NCI-H2196 (cell line): ENCODE data around the gene SRGAP2C.
"Not testable (repeated sequence)": the region's sequence is repeated elsewhere in the genome, so short reads cannot be mapped to it uniquely, and the experiment has no call there.

ENCODE experiments used
- DNase-seq: peaks from one replicate; lab custom pipeline; 2025; ENCODE audit not compliant: unreplicated experiment; lab: John Stamatoyannopoulos, UW

The SRGAP2C gene

GRCh38 chr1:121226295-121226904, 41.6 kb downstream of the SRGAP2C start:
- DNase-seq = not testable (repeated sequence)

- not testable (repeated sequence) for DNase-seq
Observed at GRCh38 chr1:121226925-121227324, 42.1 kb downstream of the SRGAP2C start.

DNA sequence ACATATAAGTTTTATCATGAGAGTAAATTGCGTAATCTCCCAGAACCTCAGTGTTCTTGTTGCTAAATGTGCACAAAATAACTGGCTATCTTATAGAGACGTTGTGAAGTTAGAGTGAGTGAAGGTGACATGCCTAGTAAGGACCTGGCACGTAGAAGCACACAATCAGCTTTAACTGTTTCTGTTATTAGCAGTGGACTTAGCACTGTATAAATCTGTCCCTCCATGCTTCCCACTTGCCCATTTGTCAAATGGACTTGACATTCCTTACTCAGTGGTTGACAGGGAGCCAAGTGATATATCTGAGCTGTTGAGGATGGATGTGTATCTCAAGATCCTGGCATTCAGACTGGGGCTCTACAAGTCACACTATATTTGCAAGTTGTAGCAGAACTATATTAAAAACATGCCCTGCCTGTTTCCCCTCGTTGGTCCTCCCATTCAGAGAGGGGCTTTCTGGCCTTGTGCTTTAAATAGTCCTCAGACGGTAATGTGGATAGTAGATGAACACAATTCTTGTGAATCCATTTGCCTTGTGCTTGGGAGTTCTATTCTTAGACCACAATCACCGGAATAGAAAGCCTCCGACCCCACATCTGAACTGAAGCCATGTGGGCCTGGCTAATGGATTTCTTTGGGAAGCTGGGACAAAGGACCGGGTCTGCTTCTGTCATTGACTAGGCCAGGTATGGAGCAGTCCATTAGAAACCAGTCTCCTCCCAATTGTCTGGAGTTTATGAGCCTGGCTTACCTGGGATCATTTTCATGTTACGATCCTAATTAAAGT, 43.0 kb downstream of the SRGAP2C start:
- not testable (repeated sequence) for DNase-seq

DNA sequence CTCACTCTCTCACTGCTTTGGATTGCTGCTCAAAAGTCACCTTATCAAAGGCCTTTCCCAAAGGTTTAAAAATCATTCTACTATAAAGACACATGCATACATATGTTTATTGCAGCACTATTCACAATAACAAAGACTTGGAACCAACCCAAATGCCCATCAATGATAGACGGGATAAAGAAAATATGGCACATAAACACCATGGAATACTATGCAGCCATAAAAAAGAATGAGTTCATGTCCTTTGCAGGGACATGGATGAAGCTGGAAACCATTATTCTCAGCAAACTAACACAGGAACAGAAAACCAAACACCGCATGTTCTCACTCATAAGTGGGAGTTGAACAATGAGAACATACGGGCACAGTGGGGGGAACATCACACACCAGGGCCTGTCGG, 45.9 kb downstream of the SRGAP2C start:
- not testable (repeated sequence) for DNase-seq

GRCh38 chr1:121232445-121233125, 47.8 kb downstream of the SRGAP2C start:
- not testable (repeated sequence) for DNase-seq

DNA sequence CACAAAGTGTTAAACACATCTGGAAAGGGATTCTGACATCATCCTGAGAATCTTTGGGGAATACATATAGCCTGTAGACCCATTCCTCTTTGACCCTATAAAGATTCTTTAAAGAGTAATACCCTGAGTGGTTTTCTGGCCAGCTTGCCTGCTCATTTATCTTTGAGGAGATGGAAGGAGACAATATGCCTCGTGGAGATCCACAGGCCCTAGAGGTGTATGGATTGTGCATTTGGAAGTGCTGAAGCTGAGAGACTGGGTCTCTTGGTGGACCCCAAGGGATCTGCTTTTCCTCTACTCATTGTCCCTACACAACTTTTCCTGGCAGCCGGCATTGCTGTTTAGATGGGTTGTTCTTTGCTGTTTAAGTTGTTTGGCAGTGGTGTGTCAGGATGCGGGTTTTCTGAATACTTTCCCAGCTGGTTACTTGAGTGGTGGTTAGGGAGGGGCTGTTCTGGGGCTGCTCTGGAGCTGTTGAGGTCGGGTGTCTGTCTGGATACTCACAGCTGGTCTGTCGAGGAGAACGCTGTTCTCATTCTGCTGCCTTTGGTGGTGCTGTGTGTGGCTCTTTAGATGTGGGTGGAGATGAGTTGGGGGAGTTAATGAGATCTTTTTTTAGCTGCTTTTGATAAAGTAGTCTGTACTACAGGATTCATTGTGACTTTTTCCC, 49.5 kb downstream of the SRGAP2C start:
- not testable (repeated sequence) for DNase-seq

GRCh38 chr1:121238384-121238783, 53.6 kb downstream of the SRGAP2C start:
- not testable (repeated sequence) for DNase-seq

DNA sequence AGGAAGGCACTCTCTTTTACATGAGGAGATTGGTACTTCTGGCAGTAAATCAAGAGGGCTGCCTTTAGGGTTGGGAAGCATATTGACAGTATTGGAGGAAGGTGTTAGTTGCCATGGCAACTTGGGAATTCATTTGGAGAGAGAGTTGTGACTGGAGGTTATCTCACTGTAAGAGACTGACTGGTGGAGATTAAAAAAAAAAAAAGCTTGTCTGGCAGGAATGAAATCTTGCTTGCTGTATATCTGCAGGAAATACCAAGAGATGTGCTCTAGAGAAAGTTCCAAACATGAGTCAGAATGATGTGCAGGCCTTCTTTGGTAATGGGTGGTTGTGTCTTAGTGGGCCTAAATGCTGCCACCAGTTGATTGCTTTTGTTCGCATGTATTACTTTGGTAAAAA, 59.1 kb downstream of the SRGAP2C start:
- DNase-seq = not testable (repeated sequence)

DNA sequence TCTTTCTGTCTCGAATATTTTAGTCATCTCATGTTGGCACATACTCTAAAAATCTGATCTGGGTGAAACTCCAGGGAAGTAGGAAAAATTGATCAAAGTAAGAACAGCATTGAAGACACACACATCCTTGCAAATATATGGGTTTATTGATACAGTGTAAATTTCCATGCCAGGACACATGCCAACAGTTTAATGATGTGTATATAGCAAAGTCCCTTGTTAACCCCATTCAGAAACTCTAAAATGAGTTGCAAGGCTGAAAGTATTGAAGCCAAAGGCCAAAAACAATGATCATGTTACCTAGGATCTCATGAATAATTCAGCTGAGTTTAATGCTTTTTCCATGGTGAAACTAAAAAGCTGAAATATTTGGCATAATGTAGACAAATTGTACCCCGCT, 61.6 kb downstream of the SRGAP2C start:
- not testable (repeated sequence) for DNase-seq

- DNase-seq = not testable (repeated sequence)
Observed at GRCh38 chr1:121252656-121253055, 67.9 kb downstream of the SRGAP2C start.

- DNase-seq = not testable (repeated sequence)
Observed at GRCh38 chr1:121254618-121255017, 69.8 kb downstream of the SRGAP2C start.

DNA sequence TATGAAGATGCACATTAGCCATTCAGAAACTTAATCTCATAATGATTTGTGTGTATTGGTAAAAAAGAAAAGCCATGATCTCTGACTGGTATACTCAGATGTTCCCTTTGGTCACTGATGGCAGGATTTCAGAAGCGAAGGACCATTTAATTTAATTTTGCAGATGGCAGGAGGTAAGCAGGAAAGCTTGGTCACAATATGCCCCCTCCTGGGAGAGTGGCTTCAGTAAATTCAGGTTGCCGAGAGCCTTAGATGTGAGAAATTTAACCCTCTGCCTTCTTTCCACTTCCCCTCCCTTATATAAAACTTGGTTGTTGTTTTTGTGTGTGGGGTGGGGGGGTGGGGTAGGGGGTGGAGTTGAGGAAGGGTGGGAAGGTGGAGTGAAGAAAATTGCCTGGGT, 72.9 kb downstream of the SRGAP2C start:
- not testable (repeated sequence) for DNase-seq

DNA sequence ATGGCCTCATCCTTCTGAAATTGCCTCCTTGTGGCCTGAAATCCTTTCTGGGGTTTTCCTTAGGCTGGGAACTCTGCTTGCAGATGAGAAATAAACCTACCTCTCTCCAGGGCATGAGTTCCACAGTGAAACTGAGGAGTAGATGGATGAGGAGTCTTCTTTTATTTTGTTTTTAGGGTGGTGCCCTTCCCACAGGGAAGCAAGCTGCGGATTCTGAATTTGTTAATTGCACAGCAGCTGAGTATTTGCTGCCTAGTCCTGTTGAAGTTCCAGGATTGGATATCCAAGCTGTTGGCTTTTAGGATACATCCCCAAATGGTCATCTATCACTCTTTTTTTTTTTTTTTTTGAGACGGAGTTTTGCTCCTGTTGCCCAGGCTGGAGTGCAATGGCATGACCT, 73.4 kb downstream of the SRGAP2C start:
- DNase-seq = not testable (repeated sequence)

DNA sequence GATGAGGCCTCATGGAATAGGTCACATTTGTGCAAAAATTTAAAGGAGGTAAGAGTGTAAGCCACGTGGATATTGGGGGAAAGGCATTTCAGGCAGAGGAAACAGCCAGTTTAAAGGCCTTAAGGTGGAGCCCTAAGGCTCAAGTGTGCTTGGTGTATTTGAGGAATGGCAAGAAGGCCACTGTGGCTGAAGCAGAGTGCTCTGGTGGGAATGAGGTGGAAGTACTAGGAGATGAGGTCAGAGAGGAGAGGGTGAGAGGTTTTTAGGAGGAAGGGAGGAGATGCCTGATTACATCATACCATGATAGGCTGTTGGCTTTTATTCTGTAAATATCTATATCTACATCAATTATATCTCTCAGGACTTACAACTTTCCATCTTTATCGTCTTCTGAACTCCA, 75.4 kb downstream of the SRGAP2C start:
- not testable (repeated sequence) for DNase-seq

GRCh38 chr1:121262163-121262562, 77.4 kb downstream of the SRGAP2C start:
- not testable (repeated sequence) for DNase-seq

DNA sequence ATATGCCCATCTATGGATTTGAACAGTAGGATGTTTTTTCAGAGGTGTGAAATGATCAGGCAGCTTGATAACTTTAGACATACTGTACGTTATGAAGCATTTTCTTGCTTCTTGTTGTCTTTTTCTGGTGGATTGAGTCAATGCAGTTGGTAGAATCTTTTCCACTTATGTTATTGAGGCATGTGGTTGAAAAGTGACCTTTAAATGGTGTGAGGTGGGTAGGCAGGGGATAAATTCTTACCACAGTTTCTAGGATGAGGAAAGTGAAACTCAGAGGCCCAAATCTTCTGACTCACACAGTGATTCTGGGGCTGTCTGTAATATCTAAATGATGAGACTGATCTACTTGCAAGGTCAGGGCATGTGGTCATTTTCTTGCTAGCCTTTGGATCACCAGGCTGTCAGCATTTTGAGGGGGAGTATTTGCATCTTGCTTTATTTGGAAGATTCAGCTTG, 79.0 kb downstream of the SRGAP2C start:
- not testable (repeated sequence) for DNase-seq

- DNase-seq = not testable (repeated sequence)
Observed at GRCh38 chr1:121267072-121267471, 82.3 kb downstream of the SRGAP2C start.

GRCh38 chr1:121269309-121269708, 84.5 kb downstream of the SRGAP2C start:
- DNase-seq = not testable (repeated sequence)

DNA sequence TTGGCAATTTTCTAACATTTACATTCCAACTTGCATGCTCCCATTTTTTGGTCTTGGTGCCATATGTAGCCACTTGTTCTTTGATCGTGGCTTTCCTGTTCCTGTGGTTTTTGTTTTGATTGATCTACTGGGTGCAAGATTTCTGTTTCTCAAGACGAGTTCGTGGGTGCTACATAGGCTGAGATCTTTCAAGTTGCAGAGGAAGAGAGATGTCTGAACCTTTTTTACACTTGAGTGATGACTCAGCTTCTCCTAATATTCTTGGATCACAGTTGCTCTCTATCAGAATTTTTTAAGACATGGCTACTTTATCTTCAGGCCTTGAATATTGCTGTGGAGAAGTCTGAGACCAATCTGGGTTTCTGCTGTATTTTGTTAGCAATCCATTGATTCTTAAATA, 85.2 kb downstream of the SRGAP2C start:
- not testable (repeated sequence) for DNase-seq

- DNase-seq = not testable (repeated sequence)
Observed at GRCh38 chr1:121271143-121271715, 86.5 kb downstream of the SRGAP2C start.

- DNase-seq = not testable (repeated sequence)
Observed at GRCh38 chr1:121275435-121275834, 90.7 kb downstream of the SRGAP2C start.
